GM23338 (cell line): ENCODE results near the gene SELENOT.

ENCODE experiments used
- EZH2phosphoT487 ChIP-seq: fragments of 200-600 bp; sonication (generic); IDR thresholded peaks from one replicate; pipeline ENCODE4 v1.8.1; 2018; ENCODE audit warnings: antibody characterized with exemption; ENCODE audit not compliant: unreplicated experiment
- POLR2AphosphoS5 ChIP-seq: IDR thresholded peaks from 2 replicates; pipeline ENCODE4 v1.6.1; 2016; ENCODE audit warnings: antibody characterized with exemption, low read depth
- TF ChIP-seq, protein P1 (sequence below), 2 experiments: fragments of 200-600 bp in 1 of 2; sonication (generic) in 1 of 2; conservative IDR thresholded peaks; 2 replicates each; pipeline versions ENCODE4 v1.5.1 to v1.6.1; 2016 to 2017; ENCODE audit warnings: antibody characterized with exemption in 2 of 2, low read depth in 2 of 2, mild to moderate bottlenecking in 2 of 2, moderate library complexity in 1 of 2

GRCh38 chr3:150612494-150612893, 9.4 kb downstream of the SELENOT start:
- no peak for TF ChIP-seq POLR2AphosphoS5
- TF ChIP-seq, protein P1, sequence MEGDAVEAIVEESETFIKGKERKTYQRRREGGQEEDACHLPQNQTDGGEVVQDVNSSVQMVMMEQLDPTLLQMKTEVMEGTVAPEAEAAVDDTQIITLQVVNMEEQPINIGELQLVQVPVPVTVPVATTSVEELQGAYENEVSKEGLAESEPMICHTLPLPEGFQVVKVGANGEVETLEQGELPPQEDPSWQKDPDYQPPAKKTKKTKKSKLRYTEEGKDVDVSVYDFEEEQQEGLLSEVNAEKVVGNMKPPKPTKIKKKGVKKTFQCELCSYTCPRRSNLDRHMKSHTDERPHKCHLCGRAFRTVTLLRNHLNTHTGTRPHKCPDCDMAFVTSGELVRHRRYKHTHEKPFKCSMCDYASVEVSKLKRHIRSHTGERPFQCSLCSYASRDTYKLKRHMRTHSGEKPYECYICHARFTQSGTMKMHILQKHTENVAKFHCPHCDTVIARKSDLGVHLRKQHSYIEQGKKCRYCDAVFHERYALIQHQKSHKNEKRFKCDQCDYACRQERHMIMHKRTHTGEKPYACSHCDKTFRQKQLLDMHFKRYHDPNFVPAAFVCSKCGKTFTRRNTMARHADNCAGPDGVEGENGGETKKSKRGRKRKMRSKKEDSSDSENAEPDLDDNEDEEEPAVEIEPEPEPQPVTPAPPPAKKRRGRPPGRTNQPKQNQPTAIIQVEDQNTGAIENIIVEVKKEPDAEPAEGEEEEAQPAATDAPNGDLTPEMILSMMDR (conservative IDR thresholded peaks at IDR 0.05; ENCODE audit: low read depth in 2 of 2) = no peak
- TF ChIP-seq EZH2phosphoT487 = no peak
